Loucy (cell line): ENCODE measurements around the gene ECPAS.

Experiments used
- H2AFZ ChIP-seq: fragments of 200-600 bp; sonication (generic); 2 replicates; pipeline ENCODE4 v1.6.0; 2016; ENCODE audit warnings: antibody characterized with exemption, mild to moderate bottlenecking, low read length, moderate library complexity
- H3F3A ChIP-seq: fragments of 200-600 bp; 2 replicates; pipeline ENCODE4 v1.6.0; 2016; ENCODE audit warnings: antibody characterized with exemption, low read depth, mild to moderate bottlenecking
- H3K27me3 ChIP-seq: fragments of 200-600 bp; sonication (generic); 2 replicates; pipeline ENCODE4 v1.6.1; 2014; ENCODE audit warnings: low read length, mild to moderate bottlenecking; ENCODE audit not compliant: insufficient read depth, poor library complexity, severe bottlenecking
- H3K36me3 ChIP-seq: fragments of 200-600 bp; sonication (generic); 2 replicates; pipeline ENCODE4 v1.6.1; 2016; ENCODE audit warnings: low read length; ENCODE audit not compliant: insufficient read depth
- H3K4me1 ChIP-seq: fragments of 200-600 bp; sonication (generic); 2 replicates; pipeline ENCODE4 v1.5.1; 2014; ENCODE audit warnings: low read length, mild to moderate bottlenecking; ENCODE audit not compliant: insufficient read depth, poor library complexity, severe bottlenecking
- H3K4me2 ChIP-seq: fragments of 200-600 bp; sonication (generic); 2 replicates; pipeline ENCODE4 v1.6.0; 2014; ENCODE audit warnings: antibody characterized with exemption, low read length, low read depth, mild to moderate bottlenecking; ENCODE audit not compliant: poor library complexity, severe bottlenecking
- H3K4me3 ChIP-seq: fragments of 200-600 bp; sonication (generic); 2 replicates; pipeline ENCODE4 v1.5.1; 2014; ENCODE audit warnings: low read length, mild to moderate bottlenecking, mixed read lengths; ENCODE audit not compliant: poor library complexity, severe bottlenecking
- H3K79me2 ChIP-seq: fragments of 200-600 bp; sonication (generic); 2 replicates; pipeline ENCODE4 v1.6.1; 2014; ENCODE audit warnings: low read length; ENCODE audit not compliant: insufficient read depth
- H3K9ac ChIP-seq: fragments of 200-600 bp; sonication (generic); 2 replicates; pipeline ENCODE4 v1.6.0; 2014; ENCODE audit warnings: mild to moderate bottlenecking, low read depth, low read length, moderate library complexity; ENCODE audit not compliant: poor library complexity, severe bottlenecking
- H3K9me2 ChIP-seq: fragments of 200-600 bp; sonication (generic); replicated peaks from 2 replicates; pipeline ENCODE4 v1.6.1; 2016; ENCODE audit warnings: low read depth, low read length, mixed read lengths
- H3K9me3 ChIP-seq: fragments of 200-600 bp; sonication (generic); 2 replicates; pipeline ENCODE4 v1.6.1; 2014; ENCODE audit warnings: mild to moderate bottlenecking, antibody characterized with exemption, low read length, low read depth; ENCODE audit not compliant: insufficient read depth
- H4K20me1 ChIP-seq: fragments of 200-600 bp; sonication (generic); 2 replicates; pipeline ENCODE4 v1.6.0; 2014; ENCODE audit warnings: antibody characterized with exemption, low read length, mild to moderate bottlenecking; ENCODE audit not compliant: insufficient read depth, poor library complexity, severe bottlenecking
- CTCF ChIP-seq: fragments of 200-600 bp; sonication (generic); conservative IDR thresholded peaks from 2 replicates; pipeline ENCODE4 v1.5.1; 2014; ENCODE audit warnings: mild to moderate bottlenecking, antibody characterized with exemption, low read length
- EZH2phosphoT487 ChIP-seq: fragments of 200-600 bp; IDR thresholded peaks from 2 replicates; pipeline ENCODE4 v1.6.1; 2018; ENCODE audit warnings: antibody characterized with exemption, mild to moderate bottlenecking, moderate library complexity, borderline replicate concordance

ECPAS gene

GRCh38 chr9:111375817-111376564, 108.2 kb downstream of the ECPAS start:
- Histone ChIP-seq H3K79me2 (no peaks in the 10 kb centered on the region), H3K4me3 (no peak overlapping the region)

GRCh38 chr9:111375062-111375461, 109.1 kb downstream of the ECPAS start:
- no peaks in the 10 kb centered on the region for H4K20me1 ChIP-seq
- H2AFZ ChIP-seq: no peak overlapping the region
- H3K27me3 ChIP-seq: no peaks in the 10 kb centered on the region
- H3F3A ChIP-seq: no peaks in the 10 kb centered on the region
- H3K4me3 ChIP-seq: no peak overlapping the region
- H3K9me3 ChIP-seq: no peaks in the 10 kb centered on the region
- H3K4me1 ChIP-seq: no peaks in the 10 kb centered on the region
- H3K79me2 ChIP-seq: no peaks in the 10 kb centered on the region
- no peak overlapping the region for H3K9ac ChIP-seq
- no peak for TF ChIP-seq CTCF
- no peak for TF ChIP-seq EZH2phosphoT487
- H3K36me3 ChIP-seq: peaks cover 16% of the 10 kb centered on the region; the same call in 1 of the 2 replicates
- H3K4me2 ChIP-seq: no peak overlapping the region
- no peaks in the 10 kb centered on the region for H3K9me2 ChIP-seq

More at GRCh38 chr9:111375817-111376564, 108.2 kb downstream of the ECPAS start:
- TF ChIP-seq EZH2phosphoT487 (no peak), CTCF (no peak)
- H2AFZ ChIP-seq: no peak overlapping the region
- peaks cover 13% of the 10 kb centered on the region; the same call in 1 of the 2 replicates for H3K36me3 ChIP-seq
- no peaks in the 10 kb centered on the region for H3K9me3 ChIP-seq
- H3K27me3 ChIP-seq: no peaks in the 10 kb centered on the region
- no peaks in the 10 kb centered on the region for H3K4me1 ChIP-seq
- no peak overlapping the region for H3K4me2 ChIP-seq
- no peak overlapping the region for H3K9ac ChIP-seq
- no peaks in the 10 kb centered on the region for H3F3A ChIP-seq
- no peaks in the 10 kb centered on the region for H4K20me1 ChIP-seq
- no peaks in the 10 kb centered on the region for H3K9me2 ChIP-seq

- Histone ChIP-seq H2AFZ (no peak overlapping the region), H3K4me2 (no peak overlapping the region), H3F3A (no peaks in the 10 kb centered on the region), H3K9me2 (no peaks in the 10 kb centered on the region), H3K36me3 (peaks cover 24% of the 10 kb centered on the region; the same call in 1 of the 2 replicates), H3K79me2 (no peaks in the 10 kb centered on the region), H3K9me3 (no peaks in the 10 kb centered on the region), H4K20me1 (no peaks in the 10 kb centered on the region), H3K4me1 (no peaks in the 10 kb centered on the region), H3K27me3 (no peaks in the 10 kb centered on the region), H3K4me3 (no peak overlapping the region), H3K9ac (no peak overlapping the region)
- TF ChIP-seq EZH2phosphoT487: no peak
- TF ChIP-seq CTCF: no peak
Measured at GRCh38 chr9:111372297-111372696, 111.9 kb downstream of the ECPAS start.
